Progenitor cell of endocrine pancreas (in vitro differentiated cells): ENCODE data around the gene TTC28. TPM values are rescaled to one million over a fixed set of nuclear protein-coding genes. Genes with fewer than 3 reads are reported as not detected.
"Not testable (repeated sequence)": the region's sequence is repeated elsewhere in the genome, so short reads cannot be mapped to it uniquely, and the experiment has no call there.

Experiments used
- DNase-seq: peaks from one replicate; pipeline ENCODE4 v3.0.0; 2021; ENCODE audit warnings: low spot score; ENCODE audit not compliant: unreplicated experiment
- H3K27ac Mint-ChIP-seq: 2 replicates; pipeline ENCODE4 v1.8.0; 2021; ENCODE audit warnings: mild to moderate bottlenecking, moderate library complexity, mixed read lengths
- H3K27me3 Mint-ChIP-seq: 2 replicates; pipeline ENCODE4 v1.8.0; 2021; ENCODE audit warnings: mixed read lengths
- H3K36me3 Mint-ChIP-seq: 2 replicates; pipeline ENCODE4 v1.8.0; 2022; ENCODE audit warnings: mixed read lengths; ENCODE audit not compliant: insufficient read depth
- H3K4me1 Mint-ChIP-seq: 2 replicates; pipeline ENCODE4 v1.8.0; 2021; ENCODE audit warnings: low read depth, mixed read lengths
- H3K4me3 Mint-ChIP-seq: 2 replicates; pipeline ENCODE4 v1.8.0; 2021; ENCODE audit warnings: low read depth, mild to moderate bottlenecking, moderate library complexity, mixed read lengths
- H3K9me3 Mint-ChIP-seq: 2 replicates; pipeline ENCODE4 v1.8.0; 2021; ENCODE audit warnings: low read depth, mixed read lengths
- total RNA-seq: library from RNA; stranded (reverse); gene quantifications from 2 replicates; pipeline ENCODE4 v1.2.1, GENCODE V29; 2021
- TF ChIP-seq, protein P1 (sequence below): fragments of 200-600 bp; sonication (generic); IDR thresholded peaks from one replicate; pipeline ENCODE4 v1.5.0; 2021; ENCODE audit warnings: antibody characterized with exemption, mild to moderate bottlenecking; ENCODE audit not compliant: unreplicated experiment

TTC28 gene
- total RNA-seq, 1 donor from 2014 or later: 35.2 TPM

DNA sequence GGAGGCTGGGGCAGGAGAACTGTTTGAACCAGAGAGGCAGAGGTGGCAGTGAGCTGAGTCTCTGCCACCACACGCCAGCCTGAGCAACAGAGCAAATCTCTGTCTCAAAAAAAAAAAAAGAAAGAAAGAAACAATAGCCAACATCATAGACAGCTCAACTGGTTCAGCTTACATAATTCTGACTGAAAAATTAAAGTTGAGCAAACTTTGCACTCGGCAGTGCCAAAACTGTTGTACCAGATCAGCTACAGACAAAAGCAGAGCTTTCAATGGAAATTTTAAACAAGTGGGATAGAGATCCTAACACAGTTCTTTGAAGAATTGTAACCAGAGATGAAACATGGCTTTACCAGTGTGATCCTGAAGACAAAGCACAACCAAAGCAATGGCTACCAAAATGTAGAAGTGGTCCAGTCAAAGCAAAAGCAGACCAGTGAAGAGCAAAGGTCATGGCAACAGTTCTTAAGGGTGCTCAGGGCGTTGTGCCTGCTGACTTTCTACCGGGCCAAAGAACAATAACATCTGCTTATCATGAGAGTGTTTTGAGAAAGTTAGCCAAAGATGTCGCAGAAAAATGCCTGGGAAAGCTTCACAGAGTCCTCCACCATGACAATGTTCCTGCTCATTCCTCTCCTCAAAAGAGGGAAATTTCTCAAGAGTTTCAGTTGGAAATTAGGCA lies 59.3 kb downstream of the TTC28 start:
- TF ChIP-seq, protein P1, sequence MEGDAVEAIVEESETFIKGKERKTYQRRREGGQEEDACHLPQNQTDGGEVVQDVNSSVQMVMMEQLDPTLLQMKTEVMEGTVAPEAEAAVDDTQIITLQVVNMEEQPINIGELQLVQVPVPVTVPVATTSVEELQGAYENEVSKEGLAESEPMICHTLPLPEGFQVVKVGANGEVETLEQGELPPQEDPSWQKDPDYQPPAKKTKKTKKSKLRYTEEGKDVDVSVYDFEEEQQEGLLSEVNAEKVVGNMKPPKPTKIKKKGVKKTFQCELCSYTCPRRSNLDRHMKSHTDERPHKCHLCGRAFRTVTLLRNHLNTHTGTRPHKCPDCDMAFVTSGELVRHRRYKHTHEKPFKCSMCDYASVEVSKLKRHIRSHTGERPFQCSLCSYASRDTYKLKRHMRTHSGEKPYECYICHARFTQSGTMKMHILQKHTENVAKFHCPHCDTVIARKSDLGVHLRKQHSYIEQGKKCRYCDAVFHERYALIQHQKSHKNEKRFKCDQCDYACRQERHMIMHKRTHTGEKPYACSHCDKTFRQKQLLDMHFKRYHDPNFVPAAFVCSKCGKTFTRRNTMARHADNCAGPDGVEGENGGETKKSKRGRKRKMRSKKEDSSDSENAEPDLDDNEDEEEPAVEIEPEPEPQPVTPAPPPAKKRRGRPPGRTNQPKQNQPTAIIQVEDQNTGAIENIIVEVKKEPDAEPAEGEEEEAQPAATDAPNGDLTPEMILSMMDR: no peak
- Mint-ChIP-seq H3K36me3 (peaks cover 1% of the 10 kb centered on the region), H3K27ac (peak overlapping the region; percentile 57), H3K4me1 (peaks cover 11% of the 10 kb centered on the region), H3K9me3 (peaks cover 1% of the 10 kb centered on the region), H3K4me3 (no peak overlapping the region), H3K27me3 (no peaks in the 10 kb centered on the region)
- no peak for DNase-seq

DNA sequence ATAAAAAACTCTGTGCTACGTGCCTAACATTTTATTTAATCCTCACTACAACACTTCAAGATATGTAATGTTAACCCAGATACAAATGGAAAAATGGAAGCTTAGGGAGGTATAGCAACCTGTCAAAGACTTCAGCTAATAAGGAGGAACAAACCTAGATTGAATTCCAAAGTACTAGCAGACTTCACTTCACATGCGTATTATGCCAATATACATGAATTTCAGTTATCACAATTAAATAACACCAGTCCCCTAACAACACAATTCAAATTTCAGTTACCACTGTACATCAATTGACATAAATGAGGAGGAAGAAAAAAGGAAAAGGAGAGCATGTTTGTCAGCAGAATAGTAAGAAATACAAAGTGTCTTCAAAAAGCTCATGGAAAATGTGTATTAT lies 60.4 kb downstream of the TTC28 start:
- DNase-seq: no peak
- Mint-ChIP-seq H3K36me3 (peaks cover 6% of the 10 kb centered on the region), H3K27me3 (no peaks in the 10 kb centered on the region), H3K27ac (no peak overlapping the region), H3K4me1 (peaks cover 11% of the 10 kb centered on the region), H3K4me3 (no peak overlapping the region), H3K9me3 (peaks cover 8% of the 10 kb centered on the region)
- TF ChIP-seq, protein P1: no peak

DNA sequence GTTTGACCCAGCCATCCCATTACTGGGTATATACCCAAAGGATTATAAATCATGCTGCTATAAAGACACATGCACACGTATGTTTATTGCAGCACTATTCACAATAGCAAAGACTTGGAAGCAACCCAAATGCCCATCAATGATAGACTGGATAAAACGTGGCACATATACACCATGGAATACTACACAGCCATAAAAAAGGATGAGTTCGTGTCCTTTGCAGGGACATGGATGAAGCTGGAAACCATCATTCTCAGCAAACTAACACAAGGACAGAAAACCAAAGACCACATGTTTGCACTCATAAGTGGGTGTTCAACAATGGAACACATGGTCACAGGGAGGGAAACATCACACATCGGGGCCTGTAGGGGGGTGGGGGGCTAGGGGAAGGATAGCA lies 64.2 kb downstream of the TTC28 start:
- not testable (repeated sequence) for H3K36me3 Mint-ChIP-seq, H3K27me3 Mint-ChIP-seq, H3K4me3 Mint-ChIP-seq, H3K27ac Mint-ChIP-seq, H3K4me1 Mint-ChIP-seq, DNase-seq
- H3K9me3 Mint-ChIP-seq: peaks cover 19% of the 10 kb centered on the region

DNA sequence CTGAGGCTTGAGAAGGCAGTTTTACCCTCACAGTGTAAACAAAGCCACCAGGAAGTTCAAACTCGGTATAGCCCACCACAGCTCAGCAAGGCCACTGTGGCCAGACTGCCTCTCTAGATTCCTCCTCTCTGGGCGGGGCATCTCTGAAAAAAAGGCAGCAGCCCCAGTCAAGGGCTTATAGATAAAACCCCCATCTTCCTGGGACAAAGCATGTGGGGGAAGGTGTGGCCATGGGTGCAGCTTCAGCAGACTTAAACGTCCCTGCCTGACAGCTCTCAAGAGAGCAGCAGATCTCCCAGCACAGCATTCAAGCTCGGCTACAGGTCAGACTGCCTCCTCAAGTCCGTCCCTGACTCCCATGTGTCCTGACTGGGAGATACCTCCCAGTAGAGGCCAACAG lies 69.7 kb downstream of the TTC28 start:
- Mint-ChIP-seq H3K27ac (no peak overlapping the region), H3K27me3 (no peaks in the 10 kb centered on the region)

DNA sequence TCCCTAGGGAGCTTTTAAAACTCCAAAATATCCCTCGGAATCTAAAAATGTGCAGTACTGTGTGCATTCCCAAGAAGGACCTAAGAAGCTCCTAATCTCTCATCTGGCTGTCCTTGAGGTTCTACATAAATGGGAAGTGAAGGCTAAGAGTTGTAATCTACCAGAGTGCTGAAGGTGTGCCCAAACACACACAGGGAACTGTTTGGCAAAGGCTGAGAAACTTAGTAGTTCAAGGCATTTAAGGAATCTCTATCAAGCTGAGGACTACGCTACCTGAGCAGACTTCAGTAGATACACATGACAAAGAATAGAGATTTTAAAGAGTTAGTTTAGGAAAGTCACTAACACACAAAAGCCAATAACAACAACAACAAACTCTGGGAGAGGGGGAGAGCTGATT lies 71.1 kb downstream of the TTC28 start:
- Mint-ChIP-seq H3K36me3 (peaks cover 2% of the 10 kb centered on the region), H3K4me1 (peaks cover 5% of the 10 kb centered on the region), H3K27ac (no peak overlapping the region), H3K9me3 (peaks cover 10% of the 10 kb centered on the region), H3K4me3 (no peak overlapping the region), H3K27me3 (no peaks in the 10 kb centered on the region)
- DNase-seq: no peak
- TF ChIP-seq, protein P1: no peak

More for the DNA sequence above, 69.7 kb downstream of the TTC28 start:
- Mint-ChIP-seq H3K9me3 (peaks cover 13% of the 10 kb centered on the region), H3K36me3 (peaks cover 8% of the 10 kb centered on the region), H3K4me3 (no peak overlapping the region), H3K4me1 (peaks cover 5% of the 10 kb centered on the region)
- no peak for DNase-seq
- TF ChIP-seq, protein P1: no peak

DNA sequence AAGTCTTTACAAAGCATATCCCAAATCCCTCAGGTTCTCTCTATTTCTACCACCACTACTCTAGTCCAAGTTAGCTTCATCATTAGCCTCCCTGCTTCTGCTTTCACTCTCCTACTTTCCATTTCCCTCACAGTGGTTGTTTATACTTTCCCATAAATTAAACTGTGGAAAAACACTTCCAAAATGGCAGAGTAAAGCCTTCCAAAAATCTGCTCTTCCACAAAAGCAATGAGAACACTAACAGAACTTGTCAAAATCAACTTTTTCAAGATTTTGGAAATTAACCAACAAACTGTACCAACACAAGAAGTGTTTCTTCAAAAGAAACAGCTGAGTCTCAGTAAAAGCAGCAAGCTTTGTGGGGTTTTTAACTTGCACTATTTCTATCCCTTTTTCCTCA lies 71.8 kb downstream of the TTC28 start:
- H3K27me3 Mint-ChIP-seq: no peaks in the 10 kb centered on the region
- H3K4me1 Mint-ChIP-seq: peaks cover 5% of the 10 kb centered on the region
- TF ChIP-seq, protein P1: no peak
- DNase-seq: no peak
- H3K36me3 Mint-ChIP-seq: peaks cover 2% of the 10 kb centered on the region
- peaks cover 10% of the 10 kb centered on the region for H3K9me3 Mint-ChIP-seq
- no peak overlapping the region for H3K4me3 Mint-ChIP-seq
- H3K27ac Mint-ChIP-seq: no peak overlapping the region
